ENCODE data around the gene PYURF. TPM values are rescaled to one million over a fixed set of nuclear protein-coding genes. Genes with fewer than 3 reads are reported as not detected.

PYURF gene
- polyA plus RNA-seq, 1 donor = 107 TPM

Other genes with a start within 250 kb of the PYURF start
- gene PPM1K, start 239.2 kb downstream of the PYURF start, polyA plus RNA-seq = 9.4 TPM
- 10.8 TPM for gene HERC6, start 144.9 kb downstream of the PYURF start, polyA plus RNA-seq
- gene HERC5, start 66.7 kb downstream of the PYURF start, polyA plus RNA-seq = 2.7 TPM
- 15.1 TPM for gene HERC3, start 68.7 kb upstream of the PYURF start, polyA plus RNA-seq
- 10.4 TPM for gene NAP1L5, start 174.1 kb upstream of the PYURF start, polyA plus RNA-seq